ENCODE data around the gene PLCG2.

PLCG2 gene

DNA sequence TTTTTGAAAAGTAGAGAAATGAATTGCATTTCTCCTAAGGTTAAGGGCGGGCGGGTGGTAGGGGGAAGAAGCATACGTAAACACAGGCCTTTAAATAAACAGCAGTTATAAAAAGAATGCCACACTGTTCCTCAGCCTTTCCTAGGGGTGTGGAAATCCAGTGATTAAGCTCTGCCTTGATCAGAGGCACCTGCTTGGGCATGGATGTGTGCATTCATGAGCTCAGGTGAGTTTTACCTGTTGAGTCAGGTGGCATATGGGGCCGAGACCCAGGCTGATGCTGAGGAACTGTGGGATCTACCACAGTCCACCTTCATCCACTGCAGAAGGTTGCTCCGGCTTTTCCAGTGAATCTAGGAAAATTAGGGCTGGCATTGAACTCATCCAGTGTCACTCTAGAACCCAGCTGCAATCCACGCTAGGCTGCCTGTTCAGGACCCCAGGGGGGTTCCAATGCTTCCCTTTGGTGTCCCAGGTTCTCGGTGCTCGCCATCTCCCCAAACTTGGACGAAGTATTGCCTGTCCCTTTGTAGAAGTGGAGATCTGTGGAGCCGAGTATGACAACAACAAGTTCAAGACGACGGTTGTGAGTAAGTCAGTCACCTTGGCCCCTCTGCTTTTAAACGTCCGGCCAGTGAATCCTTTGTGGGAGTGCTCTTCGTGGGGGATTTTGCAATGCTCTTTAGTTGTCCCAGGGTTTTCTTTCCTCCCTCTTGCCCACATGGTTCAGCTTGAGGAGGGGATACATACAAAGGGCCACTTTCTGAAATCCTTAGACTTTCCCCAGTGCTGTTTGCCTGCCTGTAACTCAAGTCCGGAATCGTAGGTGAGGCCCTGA lies 159.5 kb downstream of the PLCG2 start:
- CTCF ChIA-PET = interaction anchor here (1.3 kb wide), 1 partner anchor 23 kb away, joined by 3 read pairs; no protein-coding TSS in a partner anchor
- TF ChIP-seq CTCF (IDR thresholded peaks at IDR 0.05; ENCODE audit: control extremely low read depth, extremely low read depth, low read depth, missing control alignments) = no peak
- no peak for DNase-seq (ENCODE audit: extremely low spot score)

GRCh38 chr16:81939164-81940056 lies 160.3 kb downstream of the PLCG2 start:
- TF ChIP-seq CTCF (IDR thresholded peaks at IDR 0.05; ENCODE audit: control extremely low read depth, extremely low read depth, low read depth, missing control alignments) = no peak
- no peak for DNase-seq (ENCODE audit: extremely low spot score)
- CTCF ChIA-PET = interaction anchor here (1.3 kb wide), 1 partner anchor 24 kb away, joined by 3 read pairs; no protein-coding TSS in a partner anchor
- POLR2A ChIA-PET = no interaction called here

More for the DNA sequence above, 159.5 kb downstream of the PLCG2 start:
- POLR2A ChIA-PET = no interaction called here

GRCh38 chr16:81940781-81941560 lies 161.9 kb downstream of the PLCG2 start:
- TF ChIP-seq CTCF (IDR thresholded peaks at IDR 0.05; ENCODE audit: control extremely low read depth, extremely low read depth, low read depth, missing control alignments) = no peak
- ChIA-PET POLR2A (no interaction called here), CTCF (no interaction called here)
- no peak for DNase-seq (ENCODE audit: extremely low spot score)

- POLR2A ChIA-PET = no interaction called here
- no peak for TF ChIP-seq CTCF (IDR thresholded peaks at IDR 0.05; ENCODE audit: control extremely low read depth, extremely low read depth, low read depth, missing control alignments)
- CTCF ChIA-PET = no interaction called here
- no peak for DNase-seq (ENCODE audit: extremely low spot score)
Observed at GRCh38 chr16:81942007-81942601, 163.0 kb downstream of the PLCG2 start.

- TF ChIP-seq CTCF (IDR thresholded peaks at IDR 0.05; ENCODE audit: control extremely low read depth, extremely low read depth, low read depth, missing control alignments) = no peak
- CTCF ChIA-PET = no interaction called here
- DNase-seq (ENCODE audit: extremely low spot score) = no peak
- POLR2A ChIA-PET = no interaction called here
Observed at GRCh38 chr16:81945665-81946064, 166.6 kb downstream of the PLCG2 start.
